Neural progenitor cell (in vitro differentiated cells): Measurements from ENCODE around the gene UBE4A.

Experiments used
- EZH2 ChIP-seq: fragments of 200-600 bp; sonication (generic); IDR thresholded peaks from 2 replicates; pipeline ENCODE4 v1.6.1; 2017; ENCODE audit warnings: antibody characterized with exemption, mild to moderate bottlenecking, moderate library complexity
- EZH2phosphoT487 ChIP-seq: fragments of 200-600 bp; sonication (generic); IDR thresholded peaks from 2 replicates; pipeline ENCODE4 v1.6.1; 2017; ENCODE audit warnings: antibody characterized with exemption
- TF ChIP-seq, protein P1 (sequence below): fragments of 200-600 bp; sonication (generic); IDR thresholded peaks from 2 replicates; pipeline ENCODE4 v1.5.1; 2017; ENCODE audit warnings: antibody characterized with exemption, mild to moderate bottlenecking

DNA sequence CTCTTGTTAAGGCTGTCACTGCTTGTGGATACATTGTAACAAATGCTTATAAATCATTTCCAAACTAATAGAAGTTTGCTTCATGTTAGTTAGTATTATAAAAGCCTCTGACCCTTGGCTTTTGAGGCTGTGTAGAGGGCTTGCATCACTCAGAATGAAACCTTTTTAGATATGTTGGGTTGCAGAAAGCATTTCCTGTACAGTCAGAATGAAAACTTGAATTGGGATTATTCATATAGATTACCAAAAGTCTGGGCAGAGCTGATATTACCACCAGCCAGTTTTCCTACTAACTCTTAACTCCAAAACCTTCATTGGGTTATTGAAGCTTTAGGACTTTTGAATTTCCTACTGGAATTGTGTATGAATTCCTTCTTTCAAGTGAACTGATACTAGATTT is 88.9 kb downstream of the UBE4A start:
- TF ChIP-seq, protein P1, sequence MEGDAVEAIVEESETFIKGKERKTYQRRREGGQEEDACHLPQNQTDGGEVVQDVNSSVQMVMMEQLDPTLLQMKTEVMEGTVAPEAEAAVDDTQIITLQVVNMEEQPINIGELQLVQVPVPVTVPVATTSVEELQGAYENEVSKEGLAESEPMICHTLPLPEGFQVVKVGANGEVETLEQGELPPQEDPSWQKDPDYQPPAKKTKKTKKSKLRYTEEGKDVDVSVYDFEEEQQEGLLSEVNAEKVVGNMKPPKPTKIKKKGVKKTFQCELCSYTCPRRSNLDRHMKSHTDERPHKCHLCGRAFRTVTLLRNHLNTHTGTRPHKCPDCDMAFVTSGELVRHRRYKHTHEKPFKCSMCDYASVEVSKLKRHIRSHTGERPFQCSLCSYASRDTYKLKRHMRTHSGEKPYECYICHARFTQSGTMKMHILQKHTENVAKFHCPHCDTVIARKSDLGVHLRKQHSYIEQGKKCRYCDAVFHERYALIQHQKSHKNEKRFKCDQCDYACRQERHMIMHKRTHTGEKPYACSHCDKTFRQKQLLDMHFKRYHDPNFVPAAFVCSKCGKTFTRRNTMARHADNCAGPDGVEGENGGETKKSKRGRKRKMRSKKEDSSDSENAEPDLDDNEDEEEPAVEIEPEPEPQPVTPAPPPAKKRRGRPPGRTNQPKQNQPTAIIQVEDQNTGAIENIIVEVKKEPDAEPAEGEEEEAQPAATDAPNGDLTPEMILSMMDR = no peak
- TF ChIP-seq EZH2 (no peak), EZH2phosphoT487 (no peak)
